ENCODE data around the gene TMEM116.
"Not testable (repeated sequence)": the region's sequence is repeated elsewhere in the genome, so short reads cannot be mapped to it uniquely, and the experiment has no call there.

The TMEM116 gene

DNA sequence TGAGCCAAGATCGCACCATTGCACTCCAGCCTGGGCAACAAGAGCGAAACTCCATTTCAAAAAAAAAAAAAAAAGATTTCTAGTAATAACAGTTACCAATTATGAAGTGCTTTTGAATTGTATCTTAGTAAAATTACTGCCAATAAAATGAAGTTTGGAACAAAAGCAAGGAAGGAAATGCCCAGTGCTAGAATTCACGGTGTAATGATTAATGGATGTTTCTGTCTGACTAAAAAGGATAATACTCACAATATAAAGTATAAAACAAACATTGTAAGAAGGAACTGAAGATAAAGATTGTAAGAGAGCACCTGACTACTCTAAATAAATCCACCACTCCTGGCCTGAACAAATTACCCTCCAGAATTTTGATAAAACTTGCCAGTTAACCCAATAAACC lies 4.0 kb downstream of the TMEM116 start:
- FAIRE-seq, result no peak

GRCh38 chr12:112007945-112008344 lies 5.0 kb downstream of the TMEM116 start:
- FAIRE-seq, result no peak

- no peak for FAIRE-seq
Observed at GRCh38 chr12:112005419-112006395, 7.3 kb downstream of the TMEM116 start.

DNA sequence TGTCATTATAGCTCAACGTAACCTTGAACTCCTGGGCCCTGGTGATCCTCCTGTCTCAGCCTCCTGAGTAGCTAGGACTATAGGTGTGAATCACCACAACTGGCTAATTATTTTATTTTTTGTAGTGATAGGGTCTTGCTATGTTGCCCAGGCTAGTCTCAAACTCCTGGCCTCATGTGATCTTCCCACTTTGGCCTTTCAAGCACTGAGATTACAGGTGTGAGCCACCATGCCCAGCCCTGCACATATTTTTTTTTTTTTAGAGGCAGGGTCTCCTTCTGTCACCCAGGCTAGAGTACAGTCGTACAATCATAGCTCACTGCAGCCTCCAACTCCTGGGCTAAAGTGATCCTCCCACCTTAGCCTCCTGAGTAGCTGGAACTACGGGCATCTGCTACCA lies 8.9 kb downstream of the TMEM116 start:
- FAIRE-seq, result no peak

- FAIRE-seq, result no peak
Observed at GRCh38 chr12:112001576-112001975, 11.4 kb downstream of the TMEM116 start.

GRCh38 chr12:112000820-112001219 lies 12.1 kb downstream of the TMEM116 start:
- no peak for FAIRE-seq

GRCh38 chr12:111999129-111999528 lies 13.8 kb downstream of the TMEM116 start:
- not testable (repeated sequence) for FAIRE-seq

GRCh38 chr12:111998015-111998414 lies 14.9 kb downstream of the TMEM116 start:
- no peak for FAIRE-seq

GRCh38 chr12:111997300-111997699 lies 15.7 kb downstream of the TMEM116 start:
- no peak for FAIRE-seq

DNA sequence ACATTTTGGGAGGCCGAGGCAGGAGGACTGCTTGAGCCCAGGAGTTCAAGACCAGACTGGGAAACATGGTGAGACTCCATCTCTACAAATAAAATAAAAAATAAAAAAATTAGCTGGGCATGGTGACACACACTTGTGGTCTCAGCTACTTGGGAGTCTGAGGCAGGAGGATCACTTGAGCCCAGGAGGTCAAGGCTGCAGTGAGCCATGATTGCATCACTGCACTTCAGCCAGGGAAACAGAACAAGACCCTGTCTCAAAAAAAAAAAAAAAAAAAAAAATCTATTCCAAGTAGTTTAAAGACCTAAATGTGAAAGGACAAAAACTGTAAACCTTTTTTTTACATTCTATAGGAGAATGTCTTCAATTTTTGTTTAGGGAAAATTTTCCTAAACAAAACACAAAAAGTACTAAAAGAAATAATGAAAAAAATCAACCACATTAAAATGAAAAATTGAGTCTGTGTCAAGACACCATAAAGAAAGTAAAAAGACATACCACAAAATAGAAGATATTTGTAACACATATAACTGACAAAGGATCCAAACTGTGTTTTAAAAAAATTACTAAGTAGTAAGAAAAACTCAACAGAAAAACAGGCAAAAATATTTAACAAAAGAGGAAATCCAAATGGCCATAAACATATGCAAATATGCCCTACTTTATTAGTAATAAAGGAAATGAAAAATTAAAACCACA lies 17.0 kb downstream of the TMEM116 start:
- FAIRE-seq, result no peak

- FAIRE-seq, result not testable (repeated sequence)
Observed at GRCh38 chr12:111994211-111995111, 18.5 kb downstream of the TMEM116 start.

DNA sequence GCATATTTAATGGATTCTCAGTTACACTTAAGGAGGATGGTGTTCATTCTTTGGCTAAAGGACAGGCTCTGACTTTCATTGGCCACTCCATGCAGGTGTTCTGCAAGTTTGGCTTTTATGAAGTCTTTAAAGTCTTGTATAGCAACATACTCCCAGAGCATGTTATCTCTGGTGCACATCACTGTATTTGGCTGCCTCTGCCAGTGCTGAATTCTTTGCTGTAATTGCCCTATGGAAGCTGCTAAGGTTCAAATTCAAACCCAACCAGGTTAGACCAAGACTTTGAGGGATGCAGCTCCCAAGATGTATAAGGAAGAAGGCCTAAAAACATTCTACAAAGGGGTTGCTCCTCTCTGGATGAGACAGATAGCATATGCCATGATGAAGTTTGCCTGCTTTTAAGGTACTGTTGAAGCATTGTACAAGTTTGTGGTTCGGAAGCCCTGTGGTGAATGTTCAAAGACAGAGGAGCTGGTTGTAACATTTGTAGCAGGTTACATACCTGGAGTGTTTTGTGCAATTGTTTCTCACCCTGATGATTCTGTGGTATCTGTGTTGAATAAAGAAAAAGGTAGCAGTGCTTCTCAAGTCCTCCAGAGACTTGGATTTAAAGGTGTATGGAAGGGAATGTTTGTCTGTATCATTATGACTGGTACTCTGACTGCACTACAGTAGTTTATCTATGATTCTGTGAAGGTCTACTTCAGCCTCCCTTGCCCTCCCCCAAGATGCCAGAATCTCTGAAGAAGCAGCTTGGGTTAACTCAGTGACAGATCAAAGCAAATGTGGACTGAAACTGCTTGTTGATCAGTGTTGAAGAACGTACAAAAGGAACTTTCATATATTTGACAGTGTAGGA lies 19.4 kb downstream of the TMEM116 start:
- FAIRE-seq, result no peak

DNA sequence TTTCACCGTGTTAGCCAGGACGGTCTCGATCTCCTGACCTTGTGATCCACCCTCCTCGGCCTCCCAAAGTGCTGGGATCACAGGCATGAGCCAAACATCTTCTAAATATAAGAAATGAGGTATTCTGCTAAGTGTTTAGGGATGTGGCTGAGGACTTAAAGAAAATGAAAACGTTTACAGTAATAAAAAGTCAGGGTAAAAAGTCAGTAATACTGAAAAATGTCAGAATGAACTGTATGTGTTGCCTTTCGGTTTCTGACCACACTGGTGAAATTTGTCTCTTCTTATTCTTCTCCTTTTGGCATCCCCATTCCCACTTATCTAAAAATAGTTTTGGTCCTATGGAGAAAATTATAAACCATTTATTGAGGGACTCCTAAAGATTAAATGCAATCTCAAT lies 20.5 kb downstream of the TMEM116 start:
- FAIRE-seq, result no peak

- FAIRE-seq, result no peak
Observed at GRCh38 chr12:111991946-111992345, 21.0 kb downstream of the TMEM116 start.

- FAIRE-seq, result no peak
Observed at GRCh38 chr12:111991535-111991934, 21.4 kb downstream of the TMEM116 start.

DNA sequence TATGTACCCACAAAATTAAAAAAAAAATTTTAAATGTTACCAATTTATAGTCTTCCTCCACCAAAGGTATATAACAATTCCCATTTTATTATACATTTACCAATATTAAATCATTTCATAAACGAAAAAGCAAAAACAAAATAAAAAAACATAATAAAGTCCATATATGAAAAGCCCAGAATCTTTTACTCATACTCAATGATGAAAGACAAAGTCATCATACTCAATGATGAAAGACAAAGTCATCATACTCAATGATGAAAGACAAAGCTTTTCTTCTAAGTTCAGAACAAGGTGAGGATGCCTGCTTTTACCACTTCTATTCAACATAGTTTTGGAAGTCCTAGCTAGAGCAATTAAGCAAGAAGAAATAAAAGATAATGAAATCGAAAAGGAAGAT lies 28.1 kb downstream of the TMEM116 start:
- FAIRE-seq, result peak; percentile 82

DNA sequence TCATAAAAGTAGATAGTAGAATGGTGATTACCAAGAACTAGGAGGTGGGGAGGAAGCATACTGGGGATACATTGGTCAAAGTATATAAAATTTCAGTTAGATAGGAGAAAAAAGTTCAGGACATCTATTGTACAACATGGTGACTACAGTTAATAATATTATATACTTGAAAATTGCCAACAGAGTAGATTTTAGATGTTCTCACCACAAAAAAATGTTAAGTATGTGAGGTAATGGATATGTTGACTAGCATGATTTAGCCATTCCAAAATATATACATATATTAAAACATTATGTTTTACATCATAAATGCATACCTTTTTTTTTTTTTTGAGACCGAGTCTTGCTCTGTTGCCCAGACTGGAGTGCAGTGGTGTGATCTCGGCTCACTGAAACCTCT lies 31.0 kb downstream of the TMEM116 start:
- FAIRE-seq, result no peak

DNA sequence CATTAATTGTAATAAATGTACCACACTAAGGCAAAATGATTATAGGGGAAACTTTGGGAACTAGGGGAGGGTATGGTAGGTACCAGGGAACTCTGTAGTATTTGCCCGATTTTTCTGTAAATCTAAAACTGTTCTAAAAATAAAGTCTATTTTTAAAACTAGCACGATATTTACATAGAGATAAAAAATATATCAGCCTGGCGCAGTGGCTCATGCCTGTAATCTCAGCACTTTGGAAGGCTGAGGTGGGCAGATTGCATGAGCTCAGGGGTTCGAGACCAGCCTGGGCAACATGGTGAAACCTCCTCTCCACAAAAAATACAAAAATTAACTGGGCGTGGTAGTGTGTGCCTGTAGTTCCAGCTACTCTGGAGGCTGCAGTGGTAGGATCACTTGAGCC lies 32.4 kb downstream of the TMEM116 start:
- no peak for FAIRE-seq

DNA sequence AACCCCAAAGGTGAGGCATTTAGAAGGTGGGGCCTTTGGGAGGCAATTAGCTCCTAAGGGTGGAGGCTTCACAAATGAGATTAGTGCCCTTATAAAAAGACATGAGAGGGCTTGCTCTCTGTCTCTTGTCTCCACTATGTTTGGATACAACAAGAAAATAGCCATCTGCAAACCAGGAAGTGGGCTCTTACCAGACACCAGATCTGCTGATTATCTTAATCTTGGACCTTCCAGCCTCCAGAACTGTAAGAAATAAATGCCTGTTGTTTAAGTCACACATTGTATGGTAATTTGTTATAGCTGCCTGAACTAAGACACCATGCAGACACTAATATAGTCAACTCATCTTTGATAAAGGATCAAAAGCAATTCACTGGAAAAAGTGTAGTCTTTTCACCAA lies 34.4 kb downstream of the TMEM116 start:
- FAIRE-seq, result no peak

DNA sequence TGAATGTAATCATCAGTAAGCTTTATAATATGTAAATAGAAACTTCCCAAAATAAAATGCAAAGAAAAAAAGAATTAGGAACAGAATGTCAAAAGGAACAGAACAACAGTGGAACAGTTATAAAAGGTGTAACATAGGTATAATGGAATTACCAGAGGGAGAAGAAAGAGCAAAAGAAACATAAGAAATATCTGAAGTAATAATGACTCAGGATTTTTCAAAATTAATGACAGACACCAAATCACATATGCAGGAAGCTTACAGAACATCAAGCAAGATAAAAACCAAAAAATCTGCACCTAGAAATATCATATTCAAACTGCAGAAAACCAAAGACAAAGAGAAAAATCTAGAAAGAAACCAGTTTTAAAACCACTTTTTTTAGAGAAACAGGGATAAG lies 36.1 kb downstream of the TMEM116 start:
- FAIRE-seq, result no peak

DNA sequence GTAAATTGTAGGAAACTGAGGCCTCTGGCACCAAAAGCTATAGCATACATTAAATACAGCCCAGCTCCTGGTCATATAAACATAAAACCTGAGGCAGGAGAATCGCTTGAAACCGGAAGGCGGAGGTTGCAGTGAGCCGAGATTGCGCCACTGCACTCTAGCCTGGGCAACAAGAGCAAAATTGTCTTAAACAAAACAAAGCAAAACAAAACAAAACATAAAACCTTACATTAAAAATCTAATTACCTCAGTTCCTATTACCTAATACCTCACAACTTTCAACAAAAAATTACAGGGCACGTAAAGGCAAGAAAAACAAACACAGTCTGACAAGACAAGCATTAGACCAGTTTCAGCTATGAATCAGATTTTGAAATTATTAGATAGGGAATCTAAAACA lies 36.7 kb downstream of the TMEM116 start:
- no peak for FAIRE-seq
